NCI-H2029 treated with DMSO at 0.1 percent for 48 hours (cell line): Measurements from ENCODE around the gene TOX4.

Experiments
- DNase-seq: peaks from one replicate; lab custom pipeline; 2025; lab: John Stamatoyannopoulos, UW

Gene TOX4

DNA sequence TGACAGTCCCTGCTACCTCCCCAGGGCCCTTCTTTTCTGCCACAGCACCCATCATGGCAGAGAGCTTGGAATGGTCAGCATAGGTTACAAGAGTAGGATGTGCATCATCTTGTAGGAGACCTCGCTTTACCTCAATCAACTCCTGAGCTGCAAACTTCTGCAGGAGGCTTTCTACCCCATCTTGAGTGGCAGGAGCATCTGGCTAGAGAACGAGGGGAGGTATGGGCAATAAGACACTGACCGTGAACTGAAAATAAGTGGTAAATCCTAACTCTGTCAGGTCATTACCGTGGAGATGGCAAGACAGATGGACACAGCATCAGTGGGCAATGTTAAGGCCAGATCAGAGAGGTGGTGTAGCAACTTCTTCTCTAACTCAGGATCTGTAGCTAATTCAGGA lies 26.4 kb downstream of the TOX4 start:
- no peak for DNase-seq

DNA sequence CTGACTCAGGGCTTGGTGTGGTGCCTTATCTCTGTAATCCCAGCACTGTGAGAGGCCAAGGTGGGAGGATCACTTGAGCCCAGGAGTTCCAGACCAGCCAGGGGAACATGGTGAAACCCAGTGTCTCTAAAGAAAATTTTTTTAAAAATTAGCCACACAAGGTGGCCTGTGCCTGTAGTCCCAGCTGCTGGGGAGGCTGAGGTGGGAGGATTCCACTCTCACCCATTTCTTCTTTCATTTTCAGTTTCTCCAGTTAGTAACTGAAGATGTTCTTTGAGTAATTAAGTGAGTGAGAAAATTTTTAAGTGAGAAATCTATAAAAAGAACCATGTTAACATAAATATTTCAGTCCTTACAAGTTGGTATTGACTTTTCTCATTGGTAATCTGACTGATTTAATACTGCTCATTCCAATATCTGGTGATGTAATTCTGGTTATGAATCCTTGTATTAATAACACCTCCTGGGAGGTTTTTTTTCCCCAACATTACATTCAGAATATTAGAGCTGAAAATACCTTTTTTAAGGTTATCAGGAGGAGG lies 28.1 kb downstream of the TOX4 start:
- no peak for DNase-seq

DNA sequence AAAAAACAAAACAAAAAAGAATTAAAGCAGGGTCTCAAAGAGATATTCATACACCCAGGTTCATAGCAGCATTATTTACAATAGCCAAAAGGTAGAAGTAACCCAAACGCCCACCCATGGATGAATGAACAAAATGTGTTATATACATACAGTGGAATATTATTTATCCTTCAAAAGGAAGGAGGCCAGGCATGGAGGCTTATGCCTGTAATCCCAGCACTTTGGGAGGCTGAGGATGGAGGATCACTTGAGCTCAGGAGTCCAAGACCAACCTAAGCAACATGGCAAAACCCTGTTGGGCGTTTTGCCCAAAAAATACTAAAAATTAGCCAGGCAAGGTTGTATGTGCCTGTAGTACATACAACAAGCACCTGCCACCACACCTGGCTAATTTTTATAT lies 29.6 kb downstream of the TOX4 start:
- DNase-seq, result no peak

DNA sequence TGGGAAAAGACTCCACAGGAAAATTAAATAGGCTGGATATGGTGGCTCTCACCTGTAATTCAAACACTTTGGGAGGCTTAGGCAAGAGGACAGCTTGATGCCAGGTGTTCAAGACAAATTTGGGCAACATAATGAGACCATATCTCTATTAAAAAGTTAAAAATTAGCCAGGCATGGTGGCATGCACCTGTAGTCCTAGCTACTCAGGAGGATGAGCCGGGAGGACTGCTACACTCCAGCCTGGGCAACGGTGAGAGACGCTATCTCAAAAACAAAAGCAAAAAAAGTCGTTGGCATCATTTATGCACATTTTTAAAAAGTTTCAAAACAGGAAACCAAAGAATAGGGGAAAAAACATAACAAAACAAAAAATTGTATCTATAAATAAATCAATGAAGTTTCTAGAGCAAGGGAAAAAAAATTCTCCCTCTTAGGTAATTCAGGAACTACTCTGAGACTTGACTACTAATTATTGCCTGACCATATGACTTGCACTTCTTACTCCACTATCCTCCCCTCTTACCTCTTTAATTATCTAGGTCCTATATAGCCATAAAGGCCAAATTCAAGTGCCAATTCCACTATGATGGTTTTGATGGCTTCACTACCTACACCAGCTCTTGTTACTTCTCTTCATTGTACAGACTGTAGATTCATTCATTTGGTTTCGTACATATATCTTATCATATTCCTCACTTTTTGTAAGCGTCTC lies 32.6 kb downstream of the TOX4 start:
- no peak for DNase-seq

DNA sequence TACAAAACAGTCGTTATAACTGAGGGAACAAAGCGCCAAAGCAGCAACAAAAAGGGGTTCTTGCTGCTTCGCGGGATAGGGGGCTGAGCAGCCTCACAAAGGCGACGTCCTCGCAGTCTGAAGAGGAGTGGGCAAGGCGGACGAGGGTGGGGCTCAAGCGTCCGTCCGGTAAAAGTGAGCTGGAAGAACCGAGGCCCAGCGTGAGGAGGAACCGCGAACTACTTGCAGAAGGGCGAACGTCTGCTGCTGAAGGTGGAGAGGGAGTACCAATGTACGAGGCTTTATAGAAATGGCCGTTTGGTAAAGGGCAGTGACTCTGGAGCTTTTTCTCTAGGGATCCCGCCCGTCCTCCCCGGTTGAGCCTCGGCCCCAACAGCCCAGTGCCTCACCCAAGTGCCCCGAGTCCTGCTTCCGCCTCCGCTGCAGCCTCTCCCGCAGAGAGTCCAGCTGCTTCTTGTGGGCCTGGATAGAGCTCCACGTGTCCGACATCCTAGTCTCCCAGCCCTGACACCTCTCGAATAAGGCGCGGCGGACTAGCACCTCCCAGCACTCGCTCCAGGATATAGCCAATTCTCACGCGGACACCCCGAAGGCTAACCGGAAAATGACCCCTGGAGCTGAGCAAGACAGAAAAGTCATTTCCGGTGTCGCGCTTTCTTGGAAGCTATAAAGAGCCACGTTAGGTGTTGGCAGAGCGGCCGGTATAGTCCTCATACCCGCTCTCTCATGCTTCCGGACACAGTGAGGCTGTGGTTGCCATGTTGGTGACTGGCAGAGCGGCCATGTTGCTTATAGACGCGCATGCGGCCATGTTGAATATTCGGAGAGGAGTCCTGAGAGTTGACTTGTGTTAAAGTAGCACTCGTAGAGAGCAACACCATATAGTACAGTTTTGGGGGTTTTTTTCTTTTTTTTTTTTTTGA lies 34.0 kb downstream of the TOX4 start, which contains the start of gene METTL3:
METTL3 (minus strand) TSS at position 606 of the 923 bp plus-strand sequence; CDS start at position 489, 117 bp downstream.
- DNase-seq, result peak; percentile 96

DNA sequence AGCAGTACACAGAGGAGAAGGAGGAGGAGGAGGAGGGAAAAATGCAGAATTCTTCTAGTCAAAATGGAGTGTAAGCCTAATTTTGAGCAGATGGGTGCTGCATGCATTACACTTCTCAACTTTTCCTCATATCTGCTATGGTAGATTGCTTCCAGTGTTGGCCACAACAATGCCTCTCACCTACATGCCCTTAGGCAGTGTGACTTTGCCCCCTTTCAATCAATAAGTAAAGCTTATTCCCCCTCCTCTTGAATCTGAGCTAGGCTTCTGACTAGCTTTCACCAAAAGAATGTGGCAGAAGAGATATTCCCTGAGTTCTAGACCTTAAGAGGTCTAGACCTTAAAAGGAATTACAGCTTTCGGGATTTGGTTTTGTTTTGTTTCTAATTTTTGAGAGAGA lies 37.3 kb downstream of the TOX4 start:
- DNase-seq, result no peak

DNA sequence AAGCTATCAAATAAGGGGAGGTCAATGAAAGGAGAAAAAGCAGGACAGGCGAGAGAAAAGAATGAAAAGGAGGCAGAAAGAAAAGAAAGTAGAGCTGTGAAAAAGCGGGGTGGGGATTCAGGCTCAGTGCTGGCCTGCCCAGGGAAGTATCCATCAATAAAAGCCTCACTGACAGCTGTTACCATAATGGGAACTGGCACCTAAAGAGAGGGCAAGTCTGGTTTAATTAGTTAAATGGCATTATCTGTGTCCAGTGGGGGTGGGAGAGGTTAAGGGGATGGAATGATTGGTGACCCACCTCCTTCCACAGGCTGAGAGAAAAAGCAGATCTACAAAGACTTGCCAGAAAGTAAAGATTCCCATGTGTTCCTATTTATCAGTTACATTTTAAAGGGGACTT lies 41.7 kb downstream of the TOX4 start:
- DNase-seq, result no peak

DNA sequence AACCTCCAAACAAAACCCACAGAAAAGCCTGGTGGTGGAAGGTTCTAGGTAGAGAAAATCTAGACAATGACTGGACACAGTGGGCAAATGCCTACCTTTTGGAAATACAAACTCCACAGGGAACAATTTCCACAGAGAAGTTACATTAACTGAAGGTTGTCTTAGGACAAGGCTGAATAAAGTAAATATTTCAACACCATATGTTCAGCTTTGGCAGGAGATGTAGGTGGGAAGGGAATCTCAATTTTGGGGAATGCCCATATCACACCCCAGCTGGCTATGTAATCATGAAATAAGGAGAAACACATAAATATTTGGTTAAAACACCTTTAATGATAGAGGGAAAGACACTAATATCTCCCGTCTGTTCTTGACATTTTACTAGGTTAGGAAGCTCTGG lies 43.8 kb downstream of the TOX4 start:
- no peak for DNase-seq

DNA sequence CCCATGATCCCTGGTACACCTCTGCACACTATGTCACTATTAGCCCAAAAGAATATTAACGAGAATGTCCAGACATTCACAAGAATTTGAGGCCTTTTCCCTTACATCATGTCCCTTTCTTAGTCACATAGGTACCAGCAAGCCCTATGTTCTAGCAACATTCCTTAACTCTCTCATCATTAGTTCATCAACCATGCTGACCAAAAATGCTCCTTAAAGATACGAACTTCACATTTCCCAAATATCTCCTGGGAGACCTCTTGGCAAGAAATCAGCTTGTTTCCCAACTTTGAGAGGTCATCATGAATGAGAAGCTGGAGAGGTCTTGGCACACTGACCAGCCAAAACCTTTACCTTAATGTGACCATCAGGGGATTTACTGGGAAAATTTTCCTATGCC lies 44.5 kb downstream of the TOX4 start:
- DNase-seq, result no peak

DNA sequence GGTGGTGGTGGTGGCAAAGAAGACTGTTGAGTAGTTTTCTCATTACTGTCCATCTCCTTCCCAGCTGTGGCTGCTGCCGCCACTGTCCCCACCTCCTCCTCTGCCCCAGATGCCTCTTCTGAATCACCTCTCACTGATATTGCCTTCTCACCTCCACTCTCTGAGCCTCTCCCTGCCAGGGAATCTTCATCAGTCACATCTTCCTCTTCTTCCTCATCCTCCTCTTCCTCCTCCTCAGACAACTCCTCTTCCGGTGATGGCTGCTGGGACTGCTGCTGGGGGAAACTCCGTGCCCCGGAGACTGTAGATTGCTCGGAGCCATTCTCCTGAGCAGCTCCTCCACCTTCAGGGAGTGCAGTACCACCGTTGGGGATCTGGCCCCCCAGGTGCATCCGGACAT lies 46.2 kb downstream of the TOX4 start:
- no peak for DNase-seq

DNA sequence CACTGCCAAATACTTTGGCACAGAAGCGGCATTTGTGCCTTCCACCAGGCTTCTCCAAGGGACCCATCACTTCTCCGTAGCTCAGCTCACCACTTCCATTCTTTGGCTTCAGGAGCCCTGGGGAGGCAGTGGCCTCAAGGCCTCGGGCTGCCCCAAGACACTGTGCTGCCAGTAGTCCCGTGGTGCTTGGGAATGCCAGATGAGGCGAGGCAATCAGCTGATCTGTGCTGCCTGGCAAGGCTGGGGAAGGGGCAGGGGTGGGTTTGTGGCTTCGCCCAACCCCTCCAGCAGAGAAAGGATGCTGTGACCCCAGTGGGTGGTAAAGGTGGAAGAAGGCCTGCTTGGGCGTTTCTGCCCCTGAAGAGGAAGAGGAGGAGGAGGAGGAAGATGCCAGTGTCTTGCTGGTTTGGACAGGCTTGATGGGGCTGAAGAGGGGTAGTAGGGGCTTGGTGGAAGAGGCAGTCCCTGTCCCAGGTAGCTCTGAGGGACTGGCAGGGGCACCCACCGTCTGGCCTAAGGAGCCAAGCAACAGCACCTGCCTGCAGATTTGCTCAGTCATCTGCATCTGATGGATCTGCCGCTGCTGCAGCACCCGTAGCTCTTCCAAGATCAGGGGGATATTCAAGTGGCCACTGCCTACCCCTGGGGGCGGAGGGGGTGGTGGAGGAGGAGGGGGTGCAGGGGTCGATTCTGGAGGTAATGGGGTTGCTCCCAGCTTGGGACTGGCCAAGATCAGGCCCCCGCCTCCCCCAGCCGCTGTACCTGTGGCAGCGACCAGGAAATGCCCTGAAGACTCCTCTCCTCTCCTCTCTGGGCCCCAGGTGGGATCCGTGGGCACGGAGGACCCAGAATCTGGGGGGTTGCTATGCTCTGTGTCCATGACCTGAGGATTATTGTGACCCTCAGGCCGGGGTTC lies 47.8 kb downstream of the TOX4 start:
- no peak for DNase-seq

DNA sequence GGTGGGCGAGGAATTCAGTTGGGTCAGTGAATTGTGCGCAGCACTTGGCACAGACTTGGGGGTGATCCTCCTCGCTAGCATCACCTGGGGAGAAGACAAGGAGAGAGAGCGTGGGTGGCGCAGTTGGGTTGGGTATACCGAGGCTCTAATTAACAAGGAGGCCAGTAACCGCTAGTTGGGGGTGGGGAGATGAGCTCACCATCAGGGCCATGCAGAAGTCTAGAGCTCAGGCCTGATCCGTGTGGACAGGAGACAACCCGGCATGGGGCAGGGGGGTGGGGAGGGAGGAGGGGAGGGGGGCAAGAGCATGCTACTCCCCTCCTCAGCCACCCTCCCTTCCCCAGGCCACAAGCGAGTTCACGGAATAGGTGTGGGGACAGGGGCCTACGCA lies 48.6 kb downstream of the TOX4 start:
- no peak for DNase-seq

DNA sequence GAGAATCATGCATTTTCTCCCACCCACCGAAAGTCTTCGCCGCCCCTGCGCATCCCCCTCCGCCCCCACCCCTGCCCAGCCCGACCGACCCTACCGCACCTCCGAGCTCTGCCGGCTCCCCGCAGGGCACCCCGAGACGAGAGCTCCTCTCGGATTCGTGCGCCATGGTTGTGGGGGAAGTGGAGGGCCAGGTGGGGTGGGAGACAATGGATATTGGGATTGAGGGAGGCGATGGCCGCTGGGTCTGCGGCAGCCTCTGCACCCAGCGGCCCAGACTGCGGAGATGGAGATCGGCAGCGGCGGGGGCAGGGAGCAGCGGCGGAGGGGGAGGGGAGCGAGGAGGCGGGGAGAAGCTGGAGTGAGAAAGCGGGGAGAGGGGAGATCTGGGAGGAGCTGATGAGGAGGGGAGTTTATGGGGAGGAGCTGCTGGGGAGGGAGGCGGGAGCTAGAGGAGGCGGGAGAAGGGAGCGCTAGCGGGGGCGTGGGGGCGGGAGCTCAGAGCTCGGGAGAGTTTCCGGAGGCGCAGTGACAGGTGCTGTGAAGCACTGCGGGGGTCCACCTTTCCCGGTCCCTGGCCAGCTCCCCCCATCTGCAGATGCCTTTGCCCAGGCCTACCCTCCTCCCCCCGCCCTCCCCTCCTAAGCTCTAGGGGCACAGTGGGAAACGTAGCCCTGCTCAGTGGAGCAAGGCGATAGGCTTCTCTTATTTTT lies 49.1 kb downstream of the TOX4 start, which contains the start of gene SALL2:
SALL2 (minus strand) TSS at position 385 of the 710 bp plus-strand sequence; CDS start at position 166, 219 bp downstream.
- peak; percentile 76 for DNase-seq

DNA sequence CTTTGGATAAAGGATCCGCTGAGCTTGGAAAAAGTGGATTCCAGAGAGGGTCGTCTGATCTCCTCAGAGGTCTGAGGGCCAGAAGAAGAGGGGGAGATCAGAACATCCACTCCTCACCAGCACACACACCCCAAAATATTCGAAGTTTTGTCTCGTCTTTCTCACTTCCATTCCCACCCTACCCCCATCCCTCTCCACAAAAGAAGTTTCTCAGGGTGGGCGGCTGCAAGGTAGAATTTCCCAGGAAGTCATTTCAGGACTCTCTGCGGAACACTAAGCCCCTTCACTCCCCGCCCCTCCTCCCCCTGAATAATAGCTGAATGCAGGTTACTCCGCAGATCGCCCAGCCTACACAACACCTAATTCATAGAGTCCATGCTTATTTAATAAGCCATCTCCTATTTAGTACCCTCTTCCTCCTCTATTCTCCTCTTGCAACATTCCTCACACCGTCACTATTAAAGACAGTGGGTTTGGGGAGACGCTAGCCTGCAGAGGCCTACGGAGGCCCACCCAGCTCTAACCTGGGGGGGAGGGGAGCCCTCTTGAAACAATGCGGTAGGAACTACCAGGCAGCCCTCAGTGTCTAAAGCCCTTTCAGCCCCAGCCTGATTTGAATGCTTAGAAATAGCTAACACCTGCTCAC lies 49.8 kb downstream of the TOX4 start:
- DNase-seq, result no peak

DNA sequence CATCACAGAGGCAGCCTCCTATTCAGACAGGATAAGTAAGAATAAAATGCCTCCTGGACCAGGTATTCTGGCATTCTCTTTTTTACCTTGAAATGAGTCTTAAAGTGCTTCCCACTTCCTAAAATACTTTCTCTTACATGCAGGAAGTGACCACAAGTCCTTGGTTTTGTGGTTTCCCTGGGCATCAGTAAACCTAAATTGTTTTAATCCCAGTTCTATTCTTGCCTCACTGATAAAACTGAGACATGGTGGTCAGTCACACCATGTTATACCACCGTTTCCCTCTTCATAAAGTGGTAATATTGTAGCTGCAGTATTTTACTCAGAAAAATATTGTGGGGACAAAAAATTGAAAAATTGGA lies 50.3 kb downstream of the TOX4 start:
- DNase-seq, result no peak

DNA sequence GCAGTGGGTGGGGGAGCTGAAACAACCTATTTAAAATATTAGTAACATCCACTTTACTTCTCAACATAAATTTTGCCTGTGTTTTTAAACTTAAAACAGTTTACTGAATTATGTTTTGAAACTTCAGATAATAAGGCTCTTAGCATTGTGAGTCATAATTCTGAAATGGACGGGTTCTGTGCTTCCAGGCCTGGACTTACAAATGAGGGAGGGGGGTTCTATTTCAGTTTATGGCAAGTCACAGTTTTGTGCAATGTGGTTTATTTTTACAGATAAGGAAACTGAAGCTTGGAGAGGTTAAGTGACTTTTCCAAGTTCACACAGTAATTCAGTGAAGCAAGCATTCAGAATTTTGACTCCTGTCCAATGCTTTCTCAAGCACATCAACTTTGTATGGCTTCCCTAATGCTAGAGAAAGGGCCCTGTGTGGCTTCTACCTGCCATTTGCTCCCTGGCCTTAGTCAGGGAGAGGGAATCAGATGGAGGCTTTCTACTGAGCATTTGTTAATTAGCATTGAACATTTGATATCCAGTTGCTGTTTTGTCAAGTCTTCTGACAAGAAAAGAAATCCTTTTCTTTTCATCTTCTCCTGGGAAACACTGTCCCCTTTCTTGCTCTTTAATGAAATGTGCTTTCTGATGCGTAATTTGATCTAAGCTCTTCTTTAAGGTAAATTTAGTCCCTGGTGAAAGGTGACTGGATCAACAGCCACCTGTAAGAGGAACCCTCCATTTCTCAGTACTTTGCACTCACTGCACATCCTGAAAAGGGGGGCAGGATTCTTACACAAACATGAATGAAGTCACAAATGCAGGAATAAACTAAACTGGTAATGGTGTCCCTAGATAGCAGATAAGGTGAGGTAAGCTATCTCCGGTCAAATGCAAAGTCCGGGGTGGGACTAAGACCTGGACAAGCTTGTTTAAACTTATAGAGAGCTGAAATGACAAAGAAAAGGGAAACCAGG lies 51.7 kb downstream of the TOX4 start:
- DNase-seq, result peak; percentile 8

DNA sequence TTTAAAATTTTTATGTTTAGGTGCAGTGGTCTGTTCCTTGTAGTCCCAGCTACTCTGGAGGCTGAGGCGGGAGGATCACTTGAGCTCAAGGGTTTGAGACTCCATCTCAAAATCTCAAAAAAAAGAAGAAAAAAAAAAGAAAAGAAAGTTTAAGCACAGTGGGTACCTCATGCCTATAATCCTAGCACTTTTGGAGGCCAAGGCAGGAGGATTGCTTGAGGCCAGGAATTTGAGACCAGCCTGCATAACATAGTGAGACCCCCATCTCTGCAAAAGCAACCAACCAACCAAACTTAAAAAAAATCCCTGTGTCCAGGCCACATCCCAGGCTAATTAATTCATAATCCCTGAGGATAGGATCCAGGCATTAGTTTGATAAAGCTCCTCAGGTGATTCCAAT lies 52.5 kb downstream of the TOX4 start:
- DNase-seq, result no peak

DNA sequence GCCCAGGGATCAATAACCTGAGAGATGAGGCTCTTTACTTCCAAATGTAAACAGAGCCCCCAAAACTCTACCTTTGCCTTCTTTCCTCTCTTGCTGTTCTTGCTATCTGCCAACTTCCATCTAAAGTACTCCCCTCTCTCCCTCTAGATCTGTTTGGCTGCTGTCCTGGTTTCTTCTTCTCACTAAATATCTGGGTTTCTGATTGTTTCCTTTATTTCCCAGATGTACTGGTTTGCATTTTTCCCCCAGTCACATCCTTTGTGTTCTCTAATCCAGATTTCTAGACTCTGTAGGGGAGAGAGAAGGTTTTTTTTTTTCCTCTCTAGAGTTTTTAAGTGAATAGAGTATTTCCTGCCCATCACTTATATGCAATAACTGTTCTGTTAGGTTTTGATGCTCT lies 56.3 kb downstream of the TOX4 start:
- no peak for DNase-seq

DNA sequence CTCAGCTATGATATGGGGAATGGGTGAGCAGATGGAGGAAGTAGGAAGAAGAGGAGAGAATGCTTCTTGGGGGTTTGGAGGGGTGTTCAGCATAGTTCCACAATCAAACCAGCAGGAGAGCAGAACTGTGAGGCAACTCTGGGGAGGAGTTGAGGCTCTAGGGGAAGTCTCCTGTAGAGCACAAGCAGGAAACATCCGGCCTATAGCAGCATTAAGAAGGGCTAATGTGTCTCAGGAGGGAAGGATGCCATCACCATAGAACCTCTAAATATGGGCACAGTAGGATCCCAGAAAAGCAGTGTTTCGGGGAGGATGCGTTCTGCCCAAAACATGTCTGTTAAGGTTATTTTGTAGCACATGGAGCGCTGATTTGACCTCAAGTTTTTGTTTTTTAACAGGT lies 57.6 kb downstream of the TOX4 start:
- DNase-seq, result no peak
